ENCODE data around the gene SERP2. TPM values are rescaled to one million over a fixed set of nuclear protein-coding genes. Genes with fewer than 3 reads are reported as not detected.

Gene SERP2
- total and polyA plus RNA-seq, 2 donors (not counting 1 experiment from before 2014, with no cell fraction given): 0.43 TPM; not detected in 1

DNA sequence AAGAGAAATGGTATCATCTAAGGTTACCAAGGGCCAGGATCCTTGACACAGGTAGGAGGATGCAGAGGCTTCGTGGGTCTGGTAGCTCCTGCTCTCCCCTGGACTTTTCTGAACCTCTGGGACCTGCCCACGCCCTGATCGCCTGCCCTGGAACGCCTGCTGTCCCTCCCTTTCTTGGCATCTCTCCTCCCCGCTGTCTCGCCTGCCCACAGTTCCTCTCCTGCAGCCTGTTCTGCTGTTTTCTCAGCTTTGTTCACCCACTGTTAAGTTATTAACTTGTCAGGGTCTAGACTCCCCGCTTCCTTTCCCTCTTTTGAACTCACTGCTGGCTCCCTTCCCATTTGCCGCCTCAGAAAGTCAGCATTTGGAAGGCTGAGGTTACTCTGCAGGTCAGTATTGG, 19.8 kb downstream of the SERP2 start:
- WGBS (ENCODE audit: insufficient coverage): 20% methylated on average over 7 of the region's 8 CpGs
- peaks cover 0 to 2% (median 0%) of the 10 kb centered on the region in 4 experiments for H3K27me3 ChIP-seq (replicated peaks in 1 of 4; ENCODE audit: control extremely low read depth in 1 of 4, control insufficient read depth in 3 of 4, insufficient read depth in 4 of 4, low read length in 3 of 4)
- DNase-seq (no peak), ATAC-seq (ENCODE audit: low read depth) (no peak)
- POLR2A ChIA-PET: no interaction called here
- no peaks in the 10 kb centered on the region for H3K36me3 ChIP-seq (replicated peaks in 1 of 2; ENCODE audit: control extremely low read depth in 1 of 2, control insufficient read depth in 1 of 2, extremely low read depth in 1 of 2, insufficient read depth in 2 of 2, low read length in 1 of 2)
- H4K20me1 ChIP-seq (ENCODE audit: control insufficient read depth, insufficient read depth, low read length, poor library complexity, severe bottlenecking): no peaks in the 10 kb centered on the region
- peaks cover 24% of the 10 kb centered on the region for H3K27me3 Mint-ChIP-seq
- H3K27ac Mint-ChIP-seq: no peak overlapping the region
- no peak overlapping the region for H3K27ac ChIP-seq (ENCODE audit: low read length in 2 of 2)
- TF ChIP-seq, protein P1, sequence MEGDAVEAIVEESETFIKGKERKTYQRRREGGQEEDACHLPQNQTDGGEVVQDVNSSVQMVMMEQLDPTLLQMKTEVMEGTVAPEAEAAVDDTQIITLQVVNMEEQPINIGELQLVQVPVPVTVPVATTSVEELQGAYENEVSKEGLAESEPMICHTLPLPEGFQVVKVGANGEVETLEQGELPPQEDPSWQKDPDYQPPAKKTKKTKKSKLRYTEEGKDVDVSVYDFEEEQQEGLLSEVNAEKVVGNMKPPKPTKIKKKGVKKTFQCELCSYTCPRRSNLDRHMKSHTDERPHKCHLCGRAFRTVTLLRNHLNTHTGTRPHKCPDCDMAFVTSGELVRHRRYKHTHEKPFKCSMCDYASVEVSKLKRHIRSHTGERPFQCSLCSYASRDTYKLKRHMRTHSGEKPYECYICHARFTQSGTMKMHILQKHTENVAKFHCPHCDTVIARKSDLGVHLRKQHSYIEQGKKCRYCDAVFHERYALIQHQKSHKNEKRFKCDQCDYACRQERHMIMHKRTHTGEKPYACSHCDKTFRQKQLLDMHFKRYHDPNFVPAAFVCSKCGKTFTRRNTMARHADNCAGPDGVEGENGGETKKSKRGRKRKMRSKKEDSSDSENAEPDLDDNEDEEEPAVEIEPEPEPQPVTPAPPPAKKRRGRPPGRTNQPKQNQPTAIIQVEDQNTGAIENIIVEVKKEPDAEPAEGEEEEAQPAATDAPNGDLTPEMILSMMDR (IDR thresholded peaks at IDR 0.05): no peak
- TF ChIP-seq EZH2 (IDR thresholded peaks at IDR 0.05; ENCODE audit: borderline replicate concordance, insufficient read depth, low read depth, low read length, poor library complexity, severe bottlenecking): no peak
- intact Hi-C loops (cut with micrococcal nuclease): no loop called here
- no peaks in the 10 kb centered on the region for H3K9me3 ChIP-seq (ENCODE audit: control extremely low read depth in 1 of 3, control insufficient read depth in 2 of 3, insufficient read depth in 1 of 3, low read length in 2 of 3)
- no peaks in the 10 kb centered on the region for H3K4me1 Mint-ChIP-seq
- H3K79me2 ChIP-seq (ENCODE audit: control insufficient read depth, insufficient read depth, low read length): no peaks in the 10 kb centered on the region
- H3K9me3 Mint-ChIP-seq (ENCODE audit: insufficient read depth): no peaks in the 10 kb centered on the region
- no peak overlapping the region for H3K4me3 Mint-ChIP-seq
- CTCF ChIA-PET: no interaction called here
- H3K4me3 ChIP-seq (ENCODE audit: control extremely low read depth in 1 of 5, extremely low read depth in 1 of 5, insufficient read depth in 1 of 5, low read depth in 2 of 5, low read length in 4 of 5): no peak overlapping the region
- peaks cover 0 to 6% of the 10 kb centered on the region in 2 donors for H3K4me1 ChIP-seq (ENCODE audit: control insufficient read depth in 2 of 2, insufficient read depth in 2 of 2, low read length in 2 of 2)
- H2AFZ ChIP-seq (ENCODE audit: insufficient read depth, low read depth, low read length, poor library complexity, severe bottlenecking): no peak overlapping the region
- H3K9ac ChIP-seq (ENCODE audit: low read length): no peak overlapping the region
- no peak overlapping the region for H3K4me2 ChIP-seq (replicated peaks; ENCODE audit: low read depth, low read length, poor library complexity, severe bottlenecking)

DNA sequence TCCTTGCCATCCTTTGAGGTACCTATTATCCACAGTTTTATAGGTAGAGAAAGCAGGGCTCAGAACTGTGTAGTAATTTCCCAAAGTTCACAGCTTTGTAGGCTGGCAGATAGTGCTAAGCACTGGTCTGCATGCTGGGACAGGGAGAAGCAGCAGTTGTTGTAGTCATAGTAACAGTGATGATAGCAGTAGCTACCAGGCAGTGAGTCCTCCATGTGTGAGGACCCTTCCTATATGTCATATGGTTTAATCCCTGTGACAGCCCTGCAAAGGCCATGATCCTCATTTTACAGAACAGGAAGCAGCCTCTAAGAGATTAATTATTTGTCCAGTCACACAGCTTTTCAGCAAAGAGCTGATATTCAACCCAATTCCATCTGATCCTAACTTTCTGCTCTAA, 21.0 kb downstream of the SERP2 start:
- Histone ChIP-seq H3K9ac (ENCODE audit: low read length) (no peak overlapping the region), H4K20me1 (ENCODE audit: control insufficient read depth, insufficient read depth, low read length, poor library complexity, severe bottlenecking) (no peaks in the 10 kb centered on the region), H2AFZ (ENCODE audit: insufficient read depth, low read depth, low read length, poor library complexity, severe bottlenecking) (no peak overlapping the region), H3K4me1 (ENCODE audit: control insufficient read depth in 2 of 2, insufficient read depth in 2 of 2, low read length in 2 of 2) (no peaks in the 10 kb centered on the region), H3K36me3 (replicated peaks in 1 of 2; ENCODE audit: control extremely low read depth in 1 of 2, control insufficient read depth in 1 of 2, extremely low read depth in 1 of 2, insufficient read depth in 2 of 2, low read length in 1 of 2) (no peaks in the 10 kb centered on the region), H3K79me2 (ENCODE audit: control insufficient read depth, insufficient read depth, low read length) (no peaks in the 10 kb centered on the region), H3K27me3 (replicated peaks in 1 of 4; ENCODE audit: control extremely low read depth in 1 of 4, control insufficient read depth in 3 of 4, insufficient read depth in 4 of 4, low read length in 3 of 4) (peaks cover 0 to 2% (median 0%) of the 10 kb centered on the region in 4 experiments), H3K4me3 (ENCODE audit: control extremely low read depth in 1 of 5, extremely low read depth in 1 of 5, insufficient read depth in 1 of 5, low read depth in 2 of 5, low read length in 4 of 5) (no peak overlapping the region), H3K9me3 (ENCODE audit: control extremely low read depth in 1 of 3, control insufficient read depth in 2 of 3, insufficient read depth in 1 of 3, low read length in 2 of 3) (no peaks in the 10 kb centered on the region), H3K4me2 (replicated peaks; ENCODE audit: low read depth, low read length, poor library complexity, severe bottlenecking) (no peak overlapping the region), H3K27ac (ENCODE audit: low read length in 2 of 2) (no peak overlapping the region)
- intact Hi-C loops (cut with micrococcal nuclease): no loop called here
- Mint-ChIP-seq H3K4me1 (no peaks in the 10 kb centered on the region), H3K4me3 (no peak overlapping the region), H3K27me3 (peaks cover 28% of the 10 kb centered on the region), H3K27ac (no peak overlapping the region), H3K9me3 (ENCODE audit: insufficient read depth) (no peaks in the 10 kb centered on the region)
- ChIA-PET CTCF (no interaction called here), POLR2A (no interaction called here)
- DNase-seq: no peak
- TF ChIP-seq, protein P1 (IDR thresholded peaks at IDR 0.05): no peak
- no peak for TF ChIP-seq EZH2 (IDR thresholded peaks at IDR 0.05; ENCODE audit: borderline replicate concordance, insufficient read depth, low read depth, low read length, poor library complexity, severe bottlenecking)
- ATAC-seq (ENCODE audit: low read depth): no peak

Measured in B cell (primary cell).